ENCODE measurements around the gene CREB5.

The CREB5 gene

GRCh38 chr7:28433699-28434219, 21.4 kb downstream of the CREB5 start:
- DNase-seq (ENCODE audit: low spot score in 2 of 2) = no peak
- in situ Hi-C loops (cut with MboI; ENCODE audit: low sequenced_read_pairs) = no loop called here

GRCh38 chr7:28434510-28434909, 22.2 kb downstream of the CREB5 start:
- Histone ChIP-seq H3K9me3 (no peaks in the 10 kb centered on the region), H3K27me3 (ENCODE audit: low read depth) (peaks cover 73% of the 10 kb centered on the region)

More at GRCh38 chr7:28433699-28434219, 21.4 kb downstream of the CREB5 start:
- Histone ChIP-seq H3K4me3 (no peak overlapping the region), H3K36me3 (replicated peaks) (no peaks in the 10 kb centered on the region), H3K4me1 (no peaks in the 10 kb centered on the region), H3K9me3 (no peaks in the 10 kb centered on the region), H3K27me3 (ENCODE audit: low read depth) (peaks cover 71% of the 10 kb centered on the region)

DNA sequence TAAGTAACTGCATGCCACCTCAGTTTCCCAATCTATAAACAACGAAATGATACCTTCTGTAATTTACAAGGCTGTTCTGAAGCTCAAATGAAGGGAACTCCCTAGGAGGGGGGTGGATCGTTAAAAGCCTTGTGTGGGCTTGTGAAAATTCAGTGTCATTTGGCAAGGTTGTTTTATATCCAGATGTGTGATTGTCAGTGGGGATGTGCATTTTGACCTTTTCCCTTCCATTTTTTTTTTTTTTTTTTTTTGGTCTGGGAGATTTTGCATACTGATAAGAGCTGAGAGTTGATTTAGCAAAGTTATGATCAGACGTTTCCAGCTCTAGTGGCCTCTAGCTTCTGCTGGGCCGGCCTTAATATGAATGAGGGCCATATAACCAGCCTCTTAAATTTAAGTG, 22.8 kb downstream of the CREB5 start:
- H3K36me3 ChIP-seq (replicated peaks) = no peaks in the 10 kb centered on the region
- in situ Hi-C loops (cut with MboI; ENCODE audit: low sequenced_read_pairs) = no loop called here
- no peaks in the 10 kb centered on the region for H3K9me3 ChIP-seq
- peaks cover 76% of the 10 kb centered on the region for H3K27me3 ChIP-seq (ENCODE audit: low read depth)
- no peak for DNase-seq (ENCODE audit: low spot score in 2 of 2)
- H3K4me3 ChIP-seq = no peak overlapping the region
- H3K4me1 ChIP-seq = no peaks in the 10 kb centered on the region

More at GRCh38 chr7:28434510-28434909, 22.2 kb downstream of the CREB5 start:
- Histone ChIP-seq H3K36me3 (replicated peaks) (no peaks in the 10 kb centered on the region), H3K4me3 (no peak overlapping the region), H3K4me1 (no peaks in the 10 kb centered on the region)
- in situ Hi-C loops (cut with MboI; ENCODE audit: low sequenced_read_pairs) = no loop called here
- no peak for DNase-seq (ENCODE audit: low spot score in 2 of 2)

- in situ Hi-C loops (cut with MboI; ENCODE audit: low sequenced_read_pairs) = no loop called here
- H3K36me3 ChIP-seq (replicated peaks) = no peaks in the 10 kb centered on the region
- DNase-seq (ENCODE audit: low spot score in 2 of 2) = no peak
- H3K4me3 ChIP-seq = no peak overlapping the region
- H3K9me3 ChIP-seq = no peaks in the 10 kb centered on the region
- no peaks in the 10 kb centered on the region for H3K4me1 ChIP-seq
- H3K27me3 ChIP-seq (ENCODE audit: low read depth) = peaks cover 76% of the 10 kb centered on the region
Measured at GRCh38 chr7:28435732-28436378, 23.5 kb downstream of the CREB5 start.

DNA sequence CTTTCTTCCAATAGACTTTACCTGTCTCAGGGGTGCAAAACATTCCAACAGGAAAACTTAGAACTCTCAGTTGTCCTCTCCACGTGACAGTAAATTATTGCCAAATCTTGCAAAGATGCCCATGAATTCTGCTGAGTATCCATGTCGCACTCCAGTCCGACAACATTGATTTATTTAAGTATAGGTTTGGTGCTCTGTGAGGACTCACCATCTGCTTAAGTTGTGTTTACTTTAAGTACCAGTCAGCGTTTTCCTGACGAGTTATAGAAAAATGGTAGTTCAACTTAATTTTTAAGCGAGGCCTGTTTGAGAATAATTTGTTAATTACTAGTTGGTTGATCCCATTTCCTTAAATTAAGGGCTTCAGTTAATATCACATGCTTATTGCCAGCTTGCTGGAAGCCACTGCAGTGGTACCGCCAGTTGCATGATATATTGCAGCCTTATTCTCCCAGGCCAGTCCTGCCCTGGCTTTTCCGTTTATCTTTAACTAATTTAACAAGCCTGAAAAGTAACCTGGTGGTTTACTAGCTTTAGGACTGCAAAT, 27.8 kb downstream of the CREB5 start:
- DNase-seq (ENCODE audit: low spot score in 2 of 2) = no peak
- in situ Hi-C loops (cut with MboI; ENCODE audit: low sequenced_read_pairs) = no loop called here
- peaks cover 52% of the 10 kb centered on the region for H3K27me3 ChIP-seq (ENCODE audit: low read depth)

GRCh38 chr7:28442540-28443420, 30.5 kb downstream of the CREB5 start:
- no peaks in the 10 kb centered on the region for H3K9me3 ChIP-seq
- DNase-seq (ENCODE audit: low spot score in 2 of 2) = no peak
- H3K4me3 ChIP-seq = no peak overlapping the region
- H3K27me3 ChIP-seq (ENCODE audit: low read depth) = peaks cover 29% of the 10 kb centered on the region
- H3K4me1 ChIP-seq = no peaks in the 10 kb centered on the region
- in situ Hi-C loops (cut with MboI; ENCODE audit: low sequenced_read_pairs) = no loop called here
- no peaks in the 10 kb centered on the region for H3K36me3 ChIP-seq (replicated peaks)

More for the DNA sequence above, 27.8 kb downstream of the CREB5 start:
- H3K9me3 ChIP-seq = no peaks in the 10 kb centered on the region
- H3K36me3 ChIP-seq (replicated peaks) = no peaks in the 10 kb centered on the region
- no peaks in the 10 kb centered on the region for H3K4me1 ChIP-seq
- no peak overlapping the region for H3K4me3 ChIP-seq

- no peak overlapping the region for H3K4me3 ChIP-seq
- in situ Hi-C loops (cut with MboI; ENCODE audit: low sequenced_read_pairs) = no loop called here
- no peaks in the 10 kb centered on the region for H3K4me1 ChIP-seq
- no peaks in the 10 kb centered on the region for H3K36me3 ChIP-seq (replicated peaks)
- no peaks in the 10 kb centered on the region for H3K9me3 ChIP-seq
- peaks cover 20% of the 10 kb centered on the region for H3K27me3 ChIP-seq (ENCODE audit: low read depth)
- DNase-seq (ENCODE audit: low spot score in 2 of 2) = no peak
Measured at GRCh38 chr7:28446131-28446530, 33.8 kb downstream of the CREB5 start.

GRCh38 chr7:28447071-28447470, 34.8 kb downstream of the CREB5 start:
- H3K36me3 ChIP-seq (replicated peaks) = no peaks in the 10 kb centered on the region
- no peak overlapping the region for H3K4me3 ChIP-seq
- H3K27me3 ChIP-seq (ENCODE audit: low read depth) = peaks cover 17% of the 10 kb centered on the region
- H3K4me1 ChIP-seq = no peaks in the 10 kb centered on the region
- DNase-seq (ENCODE audit: low spot score in 2 of 2) = no peak
- H3K9me3 ChIP-seq = no peaks in the 10 kb centered on the region
- in situ Hi-C loops (cut with MboI; ENCODE audit: low sequenced_read_pairs) = no loop called here

GRCh38 chr7:28448708-28449107, 36.4 kb downstream of the CREB5 start:
- no peaks in the 10 kb centered on the region for H3K4me1 ChIP-seq
- no peaks in the 10 kb centered on the region for H3K9me3 ChIP-seq
- in situ Hi-C loops (cut with MboI; ENCODE audit: low sequenced_read_pairs) = no loop called here
- DNase-seq (ENCODE audit: low spot score in 2 of 2) = no peak
- no peak overlapping the region for H3K4me3 ChIP-seq
- peaks cover 19% of the 10 kb centered on the region for H3K27me3 ChIP-seq (ENCODE audit: low read depth)
- no peaks in the 10 kb centered on the region for H3K36me3 ChIP-seq (replicated peaks)

GRCh38 chr7:28452681-28453080, 40.4 kb downstream of the CREB5 start:
- no peak overlapping the region for H3K4me3 ChIP-seq
- DNase-seq (ENCODE audit: low spot score in 2 of 2) = no peak
- H3K27me3 ChIP-seq (ENCODE audit: low read depth) = peaks cover 29% of the 10 kb centered on the region
- H3K9me3 ChIP-seq = no peaks in the 10 kb centered on the region
- in situ Hi-C loops (cut with MboI; ENCODE audit: low sequenced_read_pairs) = no loop called here
- H3K4me1 ChIP-seq = no peaks in the 10 kb centered on the region
- H3K36me3 ChIP-seq (replicated peaks) = no peaks in the 10 kb centered on the region

DNA sequence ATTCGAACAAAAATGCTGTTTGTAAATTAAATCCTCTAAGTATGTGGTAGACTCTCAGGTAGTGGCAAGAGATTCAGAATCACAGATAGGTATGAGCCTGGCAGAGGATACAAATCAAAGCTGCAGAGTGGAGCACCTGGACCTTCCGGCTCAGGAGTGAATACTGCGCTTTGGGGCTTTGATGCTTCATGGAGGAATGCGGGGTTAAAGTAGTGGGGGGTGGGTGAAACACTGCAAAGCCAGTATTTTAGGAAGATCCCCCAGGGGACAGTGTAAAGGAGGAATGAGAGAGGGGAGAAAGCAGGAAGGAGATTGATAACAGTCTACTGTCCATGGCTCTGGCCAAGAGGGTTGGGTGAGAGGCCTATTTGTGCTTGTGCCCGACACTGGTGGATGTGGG, 43.2 kb downstream of the CREB5 start:
- no peak for DNase-seq (ENCODE audit: low spot score in 2 of 2)
- no peaks in the 10 kb centered on the region for H3K4me1 ChIP-seq
- in situ Hi-C loops (cut with MboI; ENCODE audit: low sequenced_read_pairs) = no loop called here
- no peak overlapping the region for H3K4me3 ChIP-seq
- peaks cover 17% of the 10 kb centered on the region for H3K27me3 ChIP-seq (ENCODE audit: low read depth)
- no peaks in the 10 kb centered on the region for H3K36me3 ChIP-seq (replicated peaks)
- no peaks in the 10 kb centered on the region for H3K9me3 ChIP-seq

- in situ Hi-C loops (cut with MboI; ENCODE audit: low sequenced_read_pairs) = no loop called here
- peaks cover 14% of the 10 kb centered on the region for H3K27me3 ChIP-seq (ENCODE audit: low read depth)
- H3K36me3 ChIP-seq (replicated peaks) = no peaks in the 10 kb centered on the region
- no peak for DNase-seq (ENCODE audit: low spot score in 2 of 2)
- H3K4me1 ChIP-seq = no peaks in the 10 kb centered on the region
- no peak overlapping the region for H3K4me3 ChIP-seq
- no peaks in the 10 kb centered on the region for H3K9me3 ChIP-seq
Measured at GRCh38 chr7:28456044-28456443, 43.7 kb downstream of the CREB5 start.

DNA sequence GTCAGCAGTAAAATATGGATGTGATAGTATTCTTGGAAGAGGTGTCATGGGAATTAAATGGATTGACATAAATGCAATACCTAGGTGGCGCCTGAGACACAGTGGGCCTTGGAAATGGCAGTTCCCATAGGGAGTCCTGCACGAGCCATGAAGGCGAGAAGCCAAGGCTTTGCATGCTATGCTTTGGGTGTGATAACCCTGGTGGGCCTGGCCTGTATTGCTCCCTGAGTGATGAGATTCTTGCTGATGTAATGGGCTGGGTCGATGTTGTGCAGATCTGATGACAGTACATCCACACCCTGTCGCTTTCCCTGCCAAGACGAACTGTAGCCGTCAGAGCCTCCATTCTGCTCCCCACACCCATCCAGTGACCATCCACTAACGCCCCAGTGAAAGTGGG, 46.4 kb downstream of the CREB5 start:
- DNase-seq (ENCODE audit: low spot score in 2 of 2) = no peak
- no peaks in the 10 kb centered on the region for H3K9me3 ChIP-seq
- in situ Hi-C loops (cut with MboI; ENCODE audit: low sequenced_read_pairs) = no loop called here
- H3K27me3 ChIP-seq (ENCODE audit: low read depth) = peaks cover 10% of the 10 kb centered on the region
- H3K4me3 ChIP-seq = no peak overlapping the region
- H3K36me3 ChIP-seq (replicated peaks) = no peaks in the 10 kb centered on the region
- H3K4me1 ChIP-seq = no peaks in the 10 kb centered on the region

GRCh38 chr7:28459306-28459705, 47.0 kb downstream of the CREB5 start:
- Histone ChIP-seq H3K27me3 (ENCODE audit: low read depth) (peaks cover 7% of the 10 kb centered on the region), H3K36me3 (replicated peaks) (no peaks in the 10 kb centered on the region), H3K4me3 (no peak overlapping the region), H3K4me1 (no peaks in the 10 kb centered on the region), H3K9me3 (no peaks in the 10 kb centered on the region)
- in situ Hi-C loops (cut with MboI; ENCODE audit: low sequenced_read_pairs) = no loop called here
- DNase-seq (ENCODE audit: low spot score in 2 of 2) = no peak
